DND-41 (cell line): ENCODE data around the gene STOX1.
"Not testable (repeated sequence)": the region's sequence is repeated elsewhere in the genome, so short reads cannot be mapped to it uniquely, and the experiment has no call there.

Experiments used
- ATAC-seq: fragments of 200-7000 bp; cut with Tn5 transposase; 3 replicates; pipeline ENCODE4 v1.9.1; 2021; ENCODE audit warnings: low read depth; ENCODE audit not compliant: insufficient read depth
- DNase-seq: peaks from one replicate; pipeline ENCODE4 v3.0.0-alpha.2; 2020
- H2AFZ ChIP-seq: 2 replicates; pipeline ENCODE4 v1.6.0; 2012; ENCODE audit warnings: low read depth, low read length
- H3K27ac ChIP-seq: 2 replicates; pipeline ENCODE4 v1.5.1; 2012; ENCODE audit warnings: low read length, inconsistent platforms
- H3K27me3 ChIP-seq: fragments of 200-600 bp; sonication (generic); 2 replicates; pipeline ENCODE4 v1.6.0; 2012; ENCODE audit warnings: low read length, mild to moderate bottlenecking, inconsistent platforms; ENCODE audit not compliant: insufficient read depth, poor library complexity
- H3K36me3 ChIP-seq: 2 replicates; pipeline ENCODE4 v1.5.1; 2012; ENCODE audit warnings: low read length, inconsistent platforms; ENCODE audit not compliant: insufficient read depth
- H3K4me1 ChIP-seq: 2 replicates; pipeline ENCODE4 v1.5.1; 2012; ENCODE audit warnings: mild to moderate bottlenecking, low read length; ENCODE audit not compliant: insufficient read depth
- H3K4me2 ChIP-seq: 2 replicates; pipeline ENCODE4 v1.6.0; 2012; ENCODE audit warnings: mild to moderate bottlenecking, moderate library complexity, low read length, inconsistent platforms; ENCODE audit not compliant: insufficient read depth
- H3K4me3 ChIP-seq, 2 experiments: fragments of 200-600 bp in 1 of 2; shearing (Covaris generic) in 1 of 2; 2 replicates each; pipeline ENCODE4 v1.5.1; 2012 to 2016; ENCODE audit warnings: inconsistent platforms in 2 of 2, low read length in 2 of 2, mild to moderate bottlenecking in 2 of 2, low read depth in 1 of 2, moderate library complexity in 1 of 2
- H3K79me2 ChIP-seq: 2 replicates; pipeline ENCODE4 v1.6.0; 2012; ENCODE audit warnings: low read length, inconsistent platforms; ENCODE audit not compliant: insufficient read depth
- H3K9ac ChIP-seq: 2 replicates; pipeline ENCODE4 v1.6.0; 2012; ENCODE audit warnings: low read depth, mild to moderate bottlenecking, inconsistent platforms, low read length, moderate library complexity
- H3K9me3 ChIP-seq: 2 replicates; pipeline ENCODE4 v1.5.1; 2012; ENCODE audit warnings: low read length, moderate library complexity, mild to moderate bottlenecking, inconsistent platforms; ENCODE audit not compliant: insufficient read depth, severe bottlenecking
- H4K20me1 ChIP-seq: 2 replicates; pipeline ENCODE4 v1.6.0; 2012; ENCODE audit warnings: low read length; ENCODE audit not compliant: insufficient read depth
- CTCF ChIP-seq: IDR thresholded peaks from 2 replicates; pipeline ENCODE4 v1.5.1; 2012; ENCODE audit warnings: borderline replicate concordance, low read length, moderate library complexity, mild to moderate bottlenecking; ENCODE audit not compliant: poor library complexity, severe bottlenecking; ENCODE audit errors: extremely low read depth
- EZH2 ChIP-seq: IDR thresholded peaks from 3 replicates; pipeline ENCODE4 v1.6.1; 2012; ENCODE audit warnings: borderline replicate concordance, low read depth, mild to moderate bottlenecking, moderate library complexity, low read length, inconsistent platforms; ENCODE audit not compliant: severe bottlenecking

STOX1 gene

GRCh38 chr10:68816796-68817412 lies 10.4 kb upstream of the STOX1 start:
- H3K4me3 ChIP-seq: no peak overlapping the region
- H3K79me2 ChIP-seq: no peaks in the 10 kb centered on the region
- no peak overlapping the region for H3K27ac ChIP-seq
- H3K27me3 ChIP-seq: no peaks in the 10 kb centered on the region
- no peaks in the 10 kb centered on the region for H3K36me3 ChIP-seq
- H3K4me1 ChIP-seq: no peaks in the 10 kb centered on the region
- TF ChIP-seq EZH2 (no peak), CTCF (no peak)
- peak overlapping the region; percentile 38; the same call in 1 of the 2 replicates for H2AFZ ChIP-seq
- no peaks in the 10 kb centered on the region for H4K20me1 ChIP-seq
- ATAC-seq (no peak), DNase-seq (no peak)
- no peak overlapping the region for H3K9ac ChIP-seq
- no peaks in the 10 kb centered on the region for H3K9me3 ChIP-seq
- H3K4me2 ChIP-seq: no peak overlapping the region

- not testable (repeated sequence) for H3K27me3 ChIP-seq, DNase-seq, H3K4me2 ChIP-seq, H3K9me3 ChIP-seq, H4K20me1 ChIP-seq, H3K9ac ChIP-seq, H3K4me1 ChIP-seq, H3K4me3 ChIP-seq, ATAC-seq, H2AFZ ChIP-seq, H3K27ac ChIP-seq, H3K79me2 ChIP-seq, H3K36me3 ChIP-seq
Measured at GRCh38 chr10:68820359-68820758, 7.0 kb upstream of the STOX1 start.

- H3K27ac ChIP-seq, H3K9me3 ChIP-seq, H3K79me2 ChIP-seq, H3K27me3 ChIP-seq, H4K20me1 ChIP-seq, H3K36me3 ChIP-seq, H3K4me2 ChIP-seq, ATAC-seq, H3K9ac ChIP-seq, DNase-seq, H2AFZ ChIP-seq, H3K4me3 ChIP-seq: not testable (repeated sequence)
- peaks cover 15% of the 10 kb centered on the region for H3K4me1 ChIP-seq
Measured at GRCh38 chr10:68822626-68823025, 4.7 kb upstream of the STOX1 start.

GRCh38 chr10:68827592-68827959 lies 245 bp downstream of the STOX1 start:
- DNase-seq, H4K20me1 ChIP-seq, H3K27me3 ChIP-seq, H3K79me2 ChIP-seq, H3K9me3 ChIP-seq, H3K36me3 ChIP-seq: not testable (repeated sequence)
- peak overlapping the region; percentile 90 for H3K27ac ChIP-seq
- peak overlapping the region; percentile 97 for H3K4me2 ChIP-seq
- peak overlapping the region; percentile 98 for H2AFZ ChIP-seq
- H3K4me1 ChIP-seq: peaks cover 32% of the 10 kb centered on the region
- peak overlapping the region in 1 of 2 experiments; percentile 83; a peak in 2 of 4 replicates for H3K4me3 ChIP-seq
- peak; percentile 59 for ATAC-seq
- H3K9ac ChIP-seq: peak overlapping the region; percentile 97

GRCh38 chr10:68828083-68828601 lies 811 bp downstream of the STOX1 start:
- DNase-seq: peak; percentile 67
- ATAC-seq: peak; percentile 74
- not testable (repeated sequence) for H4K20me1 ChIP-seq, H3K27me3 ChIP-seq, H3K36me3 ChIP-seq, H3K9me3 ChIP-seq, H3K79me2 ChIP-seq
- Histone ChIP-seq H3K4me3 (peak overlapping the region; percentile 20 to 63; a peak in 3 of 4 replicates), H3K9ac (peak overlapping the region; percentile 57), H3K27ac (peak overlapping the region; percentile 55; the same call in 1 of the 2 replicates), H2AFZ (peak overlapping the region; percentile 87), H3K4me1 (peaks cover 32% of the 10 kb centered on the region), H3K4me2 (peak overlapping the region; percentile 86)
